ENCODE results near the gene IGSF21.

DNA sequence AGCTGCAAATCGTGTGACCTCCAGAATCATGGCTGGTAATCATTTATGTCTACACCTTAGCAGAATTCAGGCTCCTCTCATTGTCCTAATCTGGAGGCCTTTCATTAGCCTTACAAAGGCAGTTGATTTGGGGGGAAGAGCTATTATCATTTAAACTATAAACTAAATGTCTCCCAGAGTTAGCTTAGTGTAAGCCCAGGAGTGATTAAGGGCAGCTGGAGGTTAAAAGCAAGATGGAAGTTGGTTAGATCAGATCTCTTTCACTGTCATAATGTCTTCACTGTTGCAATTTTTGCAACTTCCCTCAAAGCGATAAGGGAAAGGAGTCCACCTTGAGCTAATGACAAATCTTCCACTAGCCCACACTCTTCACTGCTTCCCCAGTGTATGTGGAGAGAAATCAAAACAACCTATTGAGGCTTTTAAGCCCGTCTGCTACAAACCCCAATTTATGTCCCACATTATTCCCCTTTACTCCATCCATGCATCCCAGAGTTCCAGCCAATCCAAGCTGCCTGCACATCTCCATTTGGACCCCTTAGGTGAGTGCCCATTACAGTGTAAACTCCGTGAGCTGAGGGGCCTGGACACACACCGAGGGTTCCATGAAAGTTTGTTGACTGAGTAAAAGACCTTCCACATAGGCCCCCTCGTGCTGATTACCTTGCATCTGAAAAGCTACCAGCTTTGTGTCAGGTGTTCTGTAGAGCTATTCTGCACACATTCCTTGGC, 311.7 kb downstream of the IGSF21 start:
- TF ChIP-seq, protein P1, sequence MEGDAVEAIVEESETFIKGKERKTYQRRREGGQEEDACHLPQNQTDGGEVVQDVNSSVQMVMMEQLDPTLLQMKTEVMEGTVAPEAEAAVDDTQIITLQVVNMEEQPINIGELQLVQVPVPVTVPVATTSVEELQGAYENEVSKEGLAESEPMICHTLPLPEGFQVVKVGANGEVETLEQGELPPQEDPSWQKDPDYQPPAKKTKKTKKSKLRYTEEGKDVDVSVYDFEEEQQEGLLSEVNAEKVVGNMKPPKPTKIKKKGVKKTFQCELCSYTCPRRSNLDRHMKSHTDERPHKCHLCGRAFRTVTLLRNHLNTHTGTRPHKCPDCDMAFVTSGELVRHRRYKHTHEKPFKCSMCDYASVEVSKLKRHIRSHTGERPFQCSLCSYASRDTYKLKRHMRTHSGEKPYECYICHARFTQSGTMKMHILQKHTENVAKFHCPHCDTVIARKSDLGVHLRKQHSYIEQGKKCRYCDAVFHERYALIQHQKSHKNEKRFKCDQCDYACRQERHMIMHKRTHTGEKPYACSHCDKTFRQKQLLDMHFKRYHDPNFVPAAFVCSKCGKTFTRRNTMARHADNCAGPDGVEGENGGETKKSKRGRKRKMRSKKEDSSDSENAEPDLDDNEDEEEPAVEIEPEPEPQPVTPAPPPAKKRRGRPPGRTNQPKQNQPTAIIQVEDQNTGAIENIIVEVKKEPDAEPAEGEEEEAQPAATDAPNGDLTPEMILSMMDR (IDR thresholded peaks at IDR 0.05): no peak
- TF ChIP-seq EZH2 (IDR thresholded peaks at IDR 0.05; ENCODE audit: borderline replicate concordance, insufficient read depth, low read depth, low read length, poor library complexity, severe bottlenecking): no peak
